HG03175 (cell line): Measurements from ENCODE around the gene RASGRF2.
"Not testable (repeated sequence)": the region's sequence is repeated elsewhere in the genome, so short reads cannot be mapped to it uniquely, and the experiment has no call there.

Experiments
- ATAC-seq: cut with Tn5 transposase; IDR thresholded peaks from one replicate; pipeline ENCODE4 v1.9.1; 2021; ENCODE audit warnings: mild to moderate bottlenecking, moderate library complexity; ENCODE audit not compliant: unreplicated experiment

The RASGRF2 gene

DNA sequence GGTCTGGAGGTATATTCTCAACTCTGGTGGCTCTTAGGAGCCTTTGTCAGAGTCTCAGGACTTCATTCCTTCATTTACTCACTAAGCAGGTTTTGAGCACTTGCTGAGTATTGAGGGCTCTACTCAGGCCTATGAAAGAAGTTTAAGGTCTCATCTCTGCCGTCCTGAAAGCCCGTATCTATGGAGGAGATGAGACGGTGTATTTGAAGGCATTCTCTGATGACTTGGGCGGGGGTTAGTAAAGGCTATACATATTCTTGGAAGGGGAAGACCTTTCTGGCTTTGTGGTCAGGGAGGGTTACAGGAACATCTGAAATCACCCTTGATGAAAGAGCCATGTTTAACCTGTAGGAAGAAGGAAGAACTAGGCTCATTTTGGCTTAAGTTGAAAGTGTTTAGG lies 21.9 kb downstream of the RASGRF2 start:
- no peak for ATAC-seq

- ATAC-seq = no peak
These were observed 25.6 kb downstream of the RASGRF2 start for GRCh38 chr5:80985600-80986228.

DNA sequence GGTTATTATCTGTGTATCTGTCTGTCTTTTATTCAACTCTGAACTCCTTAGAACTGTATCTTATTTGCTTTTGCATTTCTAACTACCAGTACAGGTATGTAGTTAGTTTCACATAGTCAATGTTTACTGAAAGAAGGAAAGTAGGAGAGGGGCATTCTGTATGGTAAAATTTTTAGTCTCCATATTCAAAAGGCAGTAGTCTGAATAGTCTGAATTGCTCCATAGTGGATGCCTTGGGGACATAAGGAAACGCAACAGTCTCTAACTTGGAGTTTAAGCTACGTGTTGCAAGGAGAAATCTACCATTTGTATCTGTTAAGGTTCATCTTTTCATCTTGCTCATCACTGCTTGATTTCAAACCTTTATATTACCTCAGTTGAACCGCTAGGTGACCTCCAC lies 26.2 kb downstream of the RASGRF2 start:
- no peak for ATAC-seq

- ATAC-seq = no peak
These were observed 27.1 kb downstream of the RASGRF2 start for GRCh38 chr5:80987078-80987766.

GRCh38 chr5:80988419-80988935 lies 28.3 kb downstream of the RASGRF2 start:
- no peak for ATAC-seq

GRCh38 chr5:80989883-80990282 lies 29.7 kb downstream of the RASGRF2 start:
- ATAC-seq = no peak

DNA sequence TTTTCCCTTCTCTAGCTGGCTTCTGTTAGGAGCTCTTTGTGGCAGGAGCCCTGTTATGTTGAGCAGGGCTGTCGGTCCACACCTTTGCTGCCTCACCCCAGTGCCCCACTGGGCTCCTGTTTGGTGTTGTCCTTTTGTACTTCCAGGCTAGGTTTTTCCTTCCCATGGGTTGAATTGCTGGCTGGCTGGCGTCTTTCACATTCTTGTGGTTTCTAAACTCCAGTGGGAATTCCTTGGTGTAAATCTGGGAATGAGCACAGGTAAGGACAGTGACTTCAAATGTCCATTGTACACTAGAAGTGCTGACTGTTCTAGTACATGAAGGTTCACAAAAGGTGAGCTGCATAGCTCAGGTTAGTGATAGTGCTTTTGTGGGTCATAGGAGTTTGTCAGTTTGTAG lies 30.4 kb downstream of the RASGRF2 start:
- no peak for ATAC-seq

DNA sequence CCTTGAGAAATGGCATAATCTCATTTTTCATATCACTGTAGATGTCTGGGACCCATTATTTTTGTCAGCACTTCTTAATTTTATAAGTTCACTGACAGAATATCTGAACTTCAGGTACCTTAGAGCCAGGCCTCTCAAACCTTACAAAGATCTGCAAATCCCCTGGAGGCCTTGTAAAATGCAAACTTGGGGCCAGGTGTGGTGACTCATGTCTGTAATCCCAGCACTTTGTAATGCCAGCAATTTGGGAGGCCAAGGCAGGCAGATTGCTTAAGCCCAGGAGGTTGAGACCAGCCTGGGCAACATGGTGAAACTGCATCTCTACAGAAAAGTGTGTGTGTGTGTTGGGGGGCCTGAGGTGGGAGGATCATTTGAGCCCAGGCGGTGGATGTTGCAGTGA lies 30.8 kb downstream of the RASGRF2 start:
- ATAC-seq = no peak

DNA sequence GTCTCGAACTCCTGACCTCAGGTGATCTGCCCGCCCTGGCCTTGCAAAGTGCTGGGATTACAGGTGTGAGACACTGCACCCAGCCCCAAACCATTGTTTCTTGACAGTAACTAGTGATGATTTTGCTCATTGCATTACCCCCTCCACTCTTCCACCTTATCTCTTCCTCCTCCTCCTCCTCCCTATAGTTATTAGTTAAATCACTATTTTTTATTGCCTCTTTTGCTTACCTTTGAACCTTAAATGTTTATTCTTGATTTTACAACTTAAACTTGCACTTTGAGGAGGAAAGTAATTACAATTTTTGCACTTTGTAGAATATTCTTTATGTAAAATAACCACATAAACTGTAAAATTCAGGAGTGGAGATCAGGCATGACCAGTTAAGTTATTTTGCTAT lies 35.7 kb downstream of the RASGRF2 start:
- no peak for ATAC-seq

DNA sequence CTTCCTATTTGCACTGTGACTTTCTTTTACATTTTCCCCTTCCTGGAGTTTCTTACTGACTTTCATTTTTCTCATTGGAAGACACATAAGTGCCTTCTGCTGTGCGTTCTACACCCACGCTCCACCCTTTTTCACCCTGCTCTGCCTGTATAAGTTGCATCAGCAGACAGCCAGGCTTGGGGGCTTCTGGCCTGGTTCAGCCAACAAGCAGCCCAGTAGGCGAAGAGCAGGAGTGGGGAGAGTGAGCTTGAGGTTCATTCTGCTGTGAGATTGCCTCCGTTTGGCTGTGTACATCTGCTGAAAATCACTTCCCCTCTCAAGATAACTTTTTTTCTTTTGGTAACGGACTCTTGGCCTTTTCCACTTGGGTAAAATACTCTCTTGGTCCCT lies 38.4 kb downstream of the RASGRF2 start:
- ATAC-seq = no peak

- no peak for ATAC-seq
These were observed 43.7 kb downstream of the RASGRF2 start for GRCh38 chr5:81003811-81004386.

- no peak for ATAC-seq
These were observed 45.5 kb downstream of the RASGRF2 start for GRCh38 chr5:81005708-81006107.

DNA sequence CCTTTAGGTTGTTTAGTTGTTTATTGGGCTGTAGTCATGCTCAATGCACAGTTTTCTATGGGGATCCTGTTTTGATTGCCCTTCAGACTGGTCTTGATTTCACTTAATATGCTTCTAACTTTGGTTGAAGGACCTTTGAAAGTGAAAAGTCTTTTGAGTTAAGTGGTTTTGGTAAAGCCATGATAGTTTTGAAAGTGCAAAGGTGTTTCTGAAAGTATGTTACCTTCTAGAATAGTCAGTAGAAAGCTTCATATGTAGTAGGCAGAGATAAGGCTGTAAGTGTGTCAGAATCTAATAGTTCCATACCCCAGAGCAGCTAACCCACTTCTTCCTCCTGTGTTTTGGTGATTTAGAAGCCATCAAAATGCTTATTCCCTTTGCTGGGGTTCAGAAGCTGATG lies 46.1 kb downstream of the RASGRF2 start:
- ATAC-seq = no peak

DNA sequence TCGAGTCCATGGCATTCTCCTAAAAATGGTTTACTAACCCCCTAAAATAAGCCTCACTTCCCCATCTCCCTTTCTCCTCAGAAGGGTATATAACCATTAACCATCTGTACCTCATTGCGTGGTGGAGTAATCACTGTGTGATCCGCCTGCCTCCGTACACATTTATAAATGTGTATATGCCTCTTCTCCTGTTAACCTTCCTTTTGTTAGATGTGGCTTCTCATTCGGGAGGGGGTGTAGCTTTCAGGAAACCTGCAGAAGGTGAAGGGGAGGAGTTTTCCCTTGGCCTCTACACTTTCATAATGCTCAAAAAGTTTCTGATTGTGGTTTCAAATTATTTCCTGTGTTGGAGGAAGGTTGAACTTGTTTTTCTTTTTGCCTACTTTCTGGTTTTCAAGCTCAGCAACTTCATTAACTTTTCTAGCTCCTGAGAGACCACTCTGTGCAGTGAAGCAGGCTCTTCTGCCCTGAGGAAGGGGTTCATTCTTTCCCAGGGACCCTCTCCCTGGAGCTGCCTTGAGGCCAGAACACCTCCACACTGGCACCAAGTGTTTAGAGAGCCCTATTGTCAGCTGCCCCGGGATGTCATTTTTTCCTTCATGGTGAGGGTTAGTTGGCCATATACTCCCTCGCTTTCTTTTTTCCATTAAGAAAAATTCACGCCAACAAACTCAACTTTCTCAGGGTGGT lies 46.9 kb downstream of the RASGRF2 start:
- ATAC-seq = no peak

DNA sequence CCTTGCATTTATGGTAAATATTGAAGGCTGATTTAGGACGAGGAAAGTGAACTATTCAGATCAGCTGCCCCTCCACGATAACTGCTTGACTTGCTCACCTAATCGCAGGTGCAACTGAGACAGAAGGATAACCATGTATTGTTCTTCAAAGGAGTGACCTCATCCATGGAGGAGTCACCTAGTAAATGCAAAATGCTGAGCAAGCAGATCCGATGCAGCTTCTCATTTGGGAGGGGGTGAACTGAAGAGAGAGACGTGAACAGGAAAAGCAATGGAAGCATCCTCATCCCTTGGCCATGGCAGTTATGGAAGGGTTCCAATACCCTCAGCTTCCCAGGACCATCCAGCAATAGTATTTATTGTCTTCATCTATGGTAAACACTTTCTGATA lies 47.5 kb downstream of the RASGRF2 start:
- ATAC-seq = no peak

DNA sequence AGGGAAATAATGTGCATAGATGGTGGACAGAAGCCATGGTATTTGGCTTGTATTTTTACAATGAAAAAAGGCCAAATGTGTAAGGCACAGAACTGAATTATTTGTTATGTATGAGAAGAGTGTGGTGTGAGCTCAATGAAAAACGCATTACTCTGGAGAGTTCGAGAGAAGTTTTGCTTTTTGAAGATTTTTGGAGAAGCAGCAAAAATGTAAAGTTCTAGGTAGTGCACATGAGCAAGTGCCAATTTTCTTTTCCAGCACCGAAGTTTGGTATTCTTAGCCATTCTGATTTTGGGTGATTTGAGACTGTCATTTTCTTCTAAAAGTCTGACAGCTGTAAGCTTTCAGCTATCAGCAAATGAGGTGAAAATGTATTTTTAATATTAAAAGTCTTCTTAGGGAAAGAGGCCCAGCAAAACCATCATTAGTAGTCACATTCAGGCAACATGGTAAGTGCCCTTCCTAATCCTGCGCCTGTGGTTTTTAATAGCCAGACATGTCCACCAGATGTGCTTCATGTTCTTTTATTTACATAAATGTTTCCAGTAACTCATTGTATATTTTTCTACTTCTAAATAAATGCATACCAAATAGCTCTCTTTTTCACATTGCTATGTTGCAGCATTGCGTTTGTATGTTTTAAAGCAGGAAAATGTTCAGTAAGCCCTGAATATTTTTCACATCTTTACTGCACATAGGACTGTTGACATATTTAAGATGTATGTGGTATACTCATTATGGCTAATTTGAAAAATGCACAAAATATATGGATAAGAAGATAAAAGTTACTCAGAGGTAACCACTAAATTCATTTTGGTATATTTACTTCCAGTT lies 50.4 kb downstream of the RASGRF2 start:
- no peak for ATAC-seq

GRCh38 chr5:81014348-81014747 lies 54.2 kb downstream of the RASGRF2 start:
- no peak for ATAC-seq

- no peak for ATAC-seq
These were observed 56.0 kb downstream of the RASGRF2 start for GRCh38 chr5:81016116-81016515.

DNA sequence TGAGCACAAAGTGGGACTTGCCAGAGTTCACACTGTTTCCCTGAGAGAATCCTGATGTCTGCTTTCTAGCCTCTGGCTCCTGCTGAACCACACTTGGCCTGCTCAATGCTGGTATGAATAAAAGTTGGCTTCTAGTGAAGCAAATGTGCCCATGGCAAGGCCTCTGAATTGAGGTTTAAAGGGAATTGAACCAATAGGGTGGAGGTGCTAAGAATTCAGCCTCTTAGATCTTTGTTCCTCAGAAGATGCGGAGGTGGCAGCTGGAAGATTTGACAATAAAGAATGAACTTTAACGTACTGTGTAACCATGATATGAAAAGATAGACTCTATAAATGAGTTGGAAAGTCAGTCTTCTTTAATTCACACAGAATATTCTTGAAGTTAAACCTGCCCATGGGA lies 57.2 kb downstream of the RASGRF2 start:
- no peak for ATAC-seq

DNA sequence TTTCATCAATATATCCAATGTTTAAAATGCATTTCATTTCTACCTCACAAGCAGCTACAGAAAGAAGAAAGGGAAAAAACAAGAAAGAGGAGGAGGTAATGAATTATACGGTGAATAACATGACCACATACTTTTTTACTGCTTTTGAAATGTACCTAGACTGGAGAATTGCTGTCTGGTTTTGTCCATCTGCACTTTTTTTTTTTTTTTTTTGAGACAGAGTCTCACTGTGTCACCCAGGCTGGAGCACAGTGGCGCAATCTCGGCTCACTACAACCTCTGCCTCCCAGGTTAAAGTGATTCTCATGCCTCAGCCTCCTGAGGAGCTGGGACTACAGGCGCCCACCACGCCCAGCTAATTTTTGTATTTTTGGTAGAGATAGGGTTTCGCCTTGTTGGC lies 58.4 kb downstream of the RASGRF2 start:
- not testable (repeated sequence) for ATAC-seq

DNA sequence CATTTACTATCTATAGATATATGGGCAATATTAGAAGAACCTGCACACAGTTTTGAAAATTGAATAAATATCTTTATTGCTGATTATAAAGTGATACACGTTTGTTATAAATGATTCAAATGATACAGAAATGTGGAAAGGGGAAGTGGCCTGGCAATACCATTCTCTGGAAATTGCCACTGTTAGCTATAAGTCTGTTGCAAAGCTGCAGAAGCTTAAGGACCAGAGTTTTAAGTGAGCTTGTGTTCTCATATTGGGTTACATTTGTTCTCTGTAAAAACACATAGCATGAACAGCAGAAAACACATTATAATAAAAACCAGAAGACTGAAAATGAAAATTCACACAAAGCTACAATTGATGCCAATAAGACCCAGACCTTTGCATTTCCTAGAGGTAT lies 59.6 kb downstream of the RASGRF2 start:
- no peak for ATAC-seq
